Tibial nerve (tissue), 4 donors: ENCODE data around the gene PTPRA.

Source experiments
- EP300 ChIP-seq, 2 donors: sonication (generic); formaldehyde crosslinking; IDR thresholded peaks; one replicate each; pipeline ENCODE4 v1.6.1; 2017; ENCODE audit warnings: antibody characterized with exemption in 2 of 2, mild to moderate bottlenecking in 1 of 2
- POLR2A ChIP-seq, 2 donors: fragments of 450-650 bp; IDR thresholded peaks; one replicate each; pipeline ENCODE4 v1.6.1; 2017; ENCODE audit warnings: antibody characterized with exemption in 2 of 2, mild to moderate bottlenecking in 2 of 2, moderate library complexity in 2 of 2
- TF ChIP-seq, protein P1 (sequence below), 5 experiments: fragments of 200-600 bp in 3 of 5; fragments of 450-650 bp in 2 of 5; sonication (generic) in 3 of 5; IDR thresholded peaks; one replicate each; pipeline ENCODE4 v1.5.1; 2016 to 2019; ENCODE audit warnings: antibody characterized with exemption in 5 of 5, mild to moderate bottlenecking in 3 of 5, moderate library complexity in 2 of 5

DNA sequence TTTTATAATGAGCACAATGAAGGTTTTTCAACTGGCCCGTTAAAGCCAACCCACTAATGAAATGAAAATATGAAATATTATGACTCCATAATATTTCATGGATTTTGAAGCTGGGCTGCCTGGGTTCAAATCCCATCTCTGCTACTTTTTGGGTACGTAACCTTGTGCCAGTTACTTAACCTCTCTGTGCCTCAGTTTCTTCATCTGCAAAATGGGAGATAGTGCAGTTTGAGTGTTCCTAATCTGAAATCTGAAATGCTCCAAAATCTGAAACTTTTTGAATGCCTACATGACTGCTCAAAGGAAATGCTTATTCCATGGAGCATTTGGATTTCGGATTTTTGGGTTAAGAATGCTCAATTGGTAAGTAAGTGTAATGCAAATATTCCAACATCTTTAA lies 29.5 kb downstream of the PTPRA start:
- TF ChIP-seq, protein P1, sequence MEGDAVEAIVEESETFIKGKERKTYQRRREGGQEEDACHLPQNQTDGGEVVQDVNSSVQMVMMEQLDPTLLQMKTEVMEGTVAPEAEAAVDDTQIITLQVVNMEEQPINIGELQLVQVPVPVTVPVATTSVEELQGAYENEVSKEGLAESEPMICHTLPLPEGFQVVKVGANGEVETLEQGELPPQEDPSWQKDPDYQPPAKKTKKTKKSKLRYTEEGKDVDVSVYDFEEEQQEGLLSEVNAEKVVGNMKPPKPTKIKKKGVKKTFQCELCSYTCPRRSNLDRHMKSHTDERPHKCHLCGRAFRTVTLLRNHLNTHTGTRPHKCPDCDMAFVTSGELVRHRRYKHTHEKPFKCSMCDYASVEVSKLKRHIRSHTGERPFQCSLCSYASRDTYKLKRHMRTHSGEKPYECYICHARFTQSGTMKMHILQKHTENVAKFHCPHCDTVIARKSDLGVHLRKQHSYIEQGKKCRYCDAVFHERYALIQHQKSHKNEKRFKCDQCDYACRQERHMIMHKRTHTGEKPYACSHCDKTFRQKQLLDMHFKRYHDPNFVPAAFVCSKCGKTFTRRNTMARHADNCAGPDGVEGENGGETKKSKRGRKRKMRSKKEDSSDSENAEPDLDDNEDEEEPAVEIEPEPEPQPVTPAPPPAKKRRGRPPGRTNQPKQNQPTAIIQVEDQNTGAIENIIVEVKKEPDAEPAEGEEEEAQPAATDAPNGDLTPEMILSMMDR (IDR thresholded peaks at IDR 0.05), result no peak
- TF ChIP-seq POLR2A (IDR thresholded peaks at IDR 0.05) (no peak), EP300 (IDR thresholded peaks at IDR 0.05) (no peak)
